T1000 (cell line): ENCODE results near the gene TRIL.

Experiments
- DNase-seq: peaks from one replicate; lab custom pipeline; 2025; ENCODE audit warnings: mixed read lengths; lab: John Stamatoyannopoulos, UW

Gene TRIL

GRCh38 chr7:28958235-28958979 is at the start of gene TRIL:
TRIL (minus strand) TSS chr7:28958330; CDS start chr7:28958046, 284 bp downstream.
- no peak for DNase-seq

GRCh38 chr7:29007127-29007526 is 49.0 kb upstream of the TRIL start:
- no peak for DNase-seq

GRCh38 chr7:29005829-29006228 is 47.7 kb upstream of the TRIL start:
- no peak for DNase-seq

- no peak for DNase-seq
Observed at GRCh38 chr7:29005406-29005805, 47.3 kb upstream of the TRIL start.

GRCh38 chr7:29003703-29004102 is 45.6 kb upstream of the TRIL start:
- no peak for DNase-seq

- DNase-seq: no peak
Observed at GRCh38 chr7:29000717-29001076, 42.6 kb upstream of the TRIL start.

GRCh38 chr7:28999895-29000716 is 42.0 kb upstream of the TRIL start:
- no peak for DNase-seq

- DNase-seq: no peak
Observed at GRCh38 chr7:28999427-28999826, 41.3 kb upstream of the TRIL start.

GRCh38 chr7:28998105-28998504 is 40.0 kb upstream of the TRIL start:
- no peak for DNase-seq

GRCh38 chr7:28996836-28997235 is 38.7 kb upstream of the TRIL start:
- DNase-seq: no peak

GRCh38 chr7:28993371-28993770 is 35.2 kb upstream of the TRIL start:
- no peak for DNase-seq

GRCh38 chr7:28992798-28993197 is 34.7 kb upstream of the TRIL start:
- no peak for DNase-seq

- DNase-seq: no peak
Observed at GRCh38 chr7:28990200-28990960, 32.2 kb upstream of the TRIL start.

GRCh38 chr7:28989211-28989980 is 31.3 kb upstream of the TRIL start:
- no peak for DNase-seq

- peak; percentile 46 for DNase-seq
Observed at GRCh38 chr7:28988810-28989209, 30.7 kb upstream of the TRIL start.

GRCh38 chr7:28988091-28988490 is 30.0 kb upstream of the TRIL start:
- no peak for DNase-seq

GRCh38 chr7:28986765-28987110 is 28.6 kb upstream of the TRIL start:
- no peak for DNase-seq

- no peak for DNase-seq
Observed at GRCh38 chr7:28986028-28986764, 28.1 kb upstream of the TRIL start.

GRCh38 chr7:28984631-28985030 is 26.5 kb upstream of the TRIL start:
- DNase-seq: peak; percentile 31

GRCh38 chr7:28984217-28984616 is 26.1 kb upstream of the TRIL start:
- no peak for DNase-seq
